ENCODE data around the gene CENPH.
"Not testable (repeated sequence)": the region's sequence is repeated elsewhere in the genome, so short reads cannot be mapped to it uniquely, and the experiment has no call there.

The CENPH gene

DNA sequence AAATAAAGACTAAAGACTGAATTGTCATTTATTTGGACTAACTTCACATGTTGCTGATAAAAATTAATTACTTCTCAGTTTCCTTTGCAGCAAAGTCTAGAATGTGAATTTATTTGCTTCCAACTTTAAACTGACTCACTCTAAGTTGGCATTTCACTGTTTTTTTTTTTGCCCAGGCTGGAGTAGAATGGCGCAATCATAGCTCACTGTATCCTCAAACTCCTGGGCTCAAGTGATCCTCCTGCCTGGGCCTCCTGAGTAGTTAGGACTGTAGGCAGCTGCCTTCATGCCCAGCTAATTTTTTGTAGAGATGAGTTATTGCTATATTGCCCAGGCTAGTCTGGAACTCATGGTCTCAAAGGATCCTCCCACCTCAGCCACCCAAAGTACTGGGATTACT lies 18.9 kb upstream of the CENPH start:
- peaks cover 5% of the 10 kb centered on the region; the same call in 1 of the 2 replicates for H3F3A ChIP-seq (ENCODE audit: insufficient read depth, low read length)
- H3K4me2 ChIP-seq (ENCODE audit: low read length): no peak overlapping the region
- no peak overlapping the region for H3K4me3 ChIP-seq (ENCODE audit: low read depth, low read length, poor library complexity, severe bottlenecking)
- no peaks in the 10 kb centered on the region for H3K9me2 ChIP-seq (ENCODE audit: low read depth, low read length)
- H3K36me3 ChIP-seq (ENCODE audit: insufficient read depth, low read length): peaks cover 76% of the 10 kb centered on the region
- peaks cover 16% of the 10 kb centered on the region; the same call in 1 of the 2 replicates for H3K79me2 ChIP-seq (ENCODE audit: insufficient read depth, low read length)
- no peaks in the 10 kb centered on the region for H3K9me3 ChIP-seq (ENCODE audit: low read length)
- no peaks in the 10 kb centered on the region for H3K27me3 ChIP-seq (ENCODE audit: insufficient read depth, low read length)
- no peak overlapping the region for H3K27ac ChIP-seq (ENCODE audit: low read depth, low read length, poor library complexity, severe bottlenecking)
- no peak overlapping the region for H2AFZ ChIP-seq (ENCODE audit: low read length)
- no peaks in the 10 kb centered on the region for H4K20me1 ChIP-seq (ENCODE audit: insufficient read depth, low read length)
- TF ChIP-seq EZH2 (IDR thresholded peaks at IDR 0.05; ENCODE audit: borderline replicate concordance, low read length): no peak
- TF ChIP-seq, protein P1, sequence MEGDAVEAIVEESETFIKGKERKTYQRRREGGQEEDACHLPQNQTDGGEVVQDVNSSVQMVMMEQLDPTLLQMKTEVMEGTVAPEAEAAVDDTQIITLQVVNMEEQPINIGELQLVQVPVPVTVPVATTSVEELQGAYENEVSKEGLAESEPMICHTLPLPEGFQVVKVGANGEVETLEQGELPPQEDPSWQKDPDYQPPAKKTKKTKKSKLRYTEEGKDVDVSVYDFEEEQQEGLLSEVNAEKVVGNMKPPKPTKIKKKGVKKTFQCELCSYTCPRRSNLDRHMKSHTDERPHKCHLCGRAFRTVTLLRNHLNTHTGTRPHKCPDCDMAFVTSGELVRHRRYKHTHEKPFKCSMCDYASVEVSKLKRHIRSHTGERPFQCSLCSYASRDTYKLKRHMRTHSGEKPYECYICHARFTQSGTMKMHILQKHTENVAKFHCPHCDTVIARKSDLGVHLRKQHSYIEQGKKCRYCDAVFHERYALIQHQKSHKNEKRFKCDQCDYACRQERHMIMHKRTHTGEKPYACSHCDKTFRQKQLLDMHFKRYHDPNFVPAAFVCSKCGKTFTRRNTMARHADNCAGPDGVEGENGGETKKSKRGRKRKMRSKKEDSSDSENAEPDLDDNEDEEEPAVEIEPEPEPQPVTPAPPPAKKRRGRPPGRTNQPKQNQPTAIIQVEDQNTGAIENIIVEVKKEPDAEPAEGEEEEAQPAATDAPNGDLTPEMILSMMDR (IDR thresholded peaks at IDR 0.05; ENCODE audit: low read length): no peak
- H3K9ac ChIP-seq (ENCODE audit: low read length): no peak overlapping the region
- peaks cover 27% of the 10 kb centered on the region for H3K4me1 ChIP-seq (ENCODE audit: insufficient read depth, low read length, severe bottlenecking)

GRCh38 chr5:69170969-69171368 lies 18.4 kb upstream of the CENPH start:
- H3K4me2 ChIP-seq (ENCODE audit: low read length): no peak overlapping the region

DNA sequence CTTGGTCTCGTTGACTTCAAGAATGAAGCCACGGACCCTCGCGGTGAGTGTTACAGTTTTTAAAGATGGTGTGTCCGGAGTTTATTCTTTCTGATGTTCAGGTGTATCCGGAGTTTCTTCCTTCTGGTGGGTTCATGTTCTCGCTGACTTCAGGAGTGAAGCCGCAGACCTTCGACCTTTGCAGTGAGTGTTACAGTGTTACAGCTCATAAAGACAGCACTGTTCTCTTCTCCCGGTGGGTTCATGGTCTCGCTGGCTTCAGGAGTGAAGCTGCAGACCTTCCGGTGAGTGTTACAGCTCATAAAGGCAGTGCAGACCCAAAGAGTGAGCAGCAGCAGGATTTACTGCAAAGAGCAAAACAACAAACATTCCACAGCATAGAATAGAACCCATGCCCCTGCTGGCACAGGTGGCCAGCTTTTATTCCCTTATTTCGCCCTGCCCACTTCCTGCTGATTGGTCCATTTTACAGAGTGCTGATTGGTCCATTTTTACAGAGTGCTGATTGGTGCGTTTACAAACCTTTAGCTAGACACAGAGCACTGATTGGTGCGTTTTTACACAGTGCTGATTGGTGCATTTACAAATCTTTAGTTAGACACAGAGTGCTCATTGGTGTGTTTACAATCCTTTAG lies 7.6 kb upstream of the CENPH start:
- H3K27me3 ChIP-seq (ENCODE audit: insufficient read depth, low read length); H4K20me1 ChIP-seq (ENCODE audit: insufficient read depth, low read length); H3K4me1 ChIP-seq (ENCODE audit: insufficient read depth, low read length, severe bottlenecking); H3K9me3 ChIP-seq (ENCODE audit: low read length); H3K79me2 ChIP-seq (ENCODE audit: insufficient read depth, low read length); H3K9ac ChIP-seq (ENCODE audit: low read length); H3K27ac ChIP-seq (ENCODE audit: low read depth, low read length, poor library complexity, severe bottlenecking); H3K4me2 ChIP-seq (ENCODE audit: low read length); H3K4me3 ChIP-seq (ENCODE audit: low read depth, low read length, poor library complexity, severe bottlenecking); H2AFZ ChIP-seq (ENCODE audit: low read length); H3K9me2 ChIP-seq (ENCODE audit: low read depth, low read length): not testable (repeated sequence)
- peaks cover 11% of the 10 kb centered on the region for H3F3A ChIP-seq (ENCODE audit: insufficient read depth, low read length)
- H3K36me3 ChIP-seq (ENCODE audit: insufficient read depth, low read length): peaks cover 19% of the 10 kb centered on the region

More at GRCh38 chr5:69170969-69171368, 18.4 kb upstream of the CENPH start:
- Histone ChIP-seq H3K4me3 (ENCODE audit: low read depth, low read length, poor library complexity, severe bottlenecking) (no peak overlapping the region), H2AFZ (ENCODE audit: low read length) (no peak overlapping the region), H3K9me3 (ENCODE audit: low read length) (no peaks in the 10 kb centered on the region), H3K79me2 (ENCODE audit: insufficient read depth, low read length) (peaks cover 16% of the 10 kb centered on the region; the same call in 1 of the 2 replicates), H3F3A (ENCODE audit: insufficient read depth, low read length) (peaks cover 5% of the 10 kb centered on the region; the same call in 1 of the 2 replicates), H3K4me1 (ENCODE audit: insufficient read depth, low read length, severe bottlenecking) (peaks cover 27% of the 10 kb centered on the region), H3K9me2 (ENCODE audit: low read depth, low read length) (no peaks in the 10 kb centered on the region), H3K27me3 (ENCODE audit: insufficient read depth, low read length) (no peaks in the 10 kb centered on the region), H4K20me1 (ENCODE audit: insufficient read depth, low read length) (no peaks in the 10 kb centered on the region), H3K36me3 (ENCODE audit: insufficient read depth, low read length) (peaks cover 79% of the 10 kb centered on the region), H3K9ac (ENCODE audit: low read length) (no peak overlapping the region), H3K27ac (ENCODE audit: low read depth, low read length, poor library complexity, severe bottlenecking) (no peak overlapping the region)
- TF ChIP-seq EZH2 (IDR thresholded peaks at IDR 0.05; ENCODE audit: borderline replicate concordance, low read length): no peak
- TF ChIP-seq, protein P1 (IDR thresholded peaks at IDR 0.05; ENCODE audit: low read length): no peak

GRCh38 chr5:69184621-69185020 lies 4.8 kb upstream of the CENPH start:
- H3K9me2 ChIP-seq (ENCODE audit: low read depth, low read length): no peaks in the 10 kb centered on the region
- peaks cover 8% of the 10 kb centered on the region for H3K4me1 ChIP-seq (ENCODE audit: insufficient read depth, low read length, severe bottlenecking)
- no peaks in the 10 kb centered on the region for H3K36me3 ChIP-seq (ENCODE audit: insufficient read depth, low read length)
- no peak overlapping the region for H3K4me2 ChIP-seq (ENCODE audit: low read length)
- no peaks in the 10 kb centered on the region for H4K20me1 ChIP-seq (ENCODE audit: insufficient read depth, low read length)
- H3K27me3 ChIP-seq (ENCODE audit: insufficient read depth, low read length): no peaks in the 10 kb centered on the region
- no peaks in the 10 kb centered on the region for H3F3A ChIP-seq (ENCODE audit: insufficient read depth, low read length)
- TF ChIP-seq EZH2 (IDR thresholded peaks at IDR 0.05; ENCODE audit: borderline replicate concordance, low read length): no peak
- TF ChIP-seq, protein P1 (IDR thresholded peaks at IDR 0.05; ENCODE audit: low read length): no peak
- H3K9ac ChIP-seq (ENCODE audit: low read length): no peak overlapping the region
- no peaks in the 10 kb centered on the region for H3K9me3 ChIP-seq (ENCODE audit: low read length)
- H3K4me3 ChIP-seq (ENCODE audit: low read depth, low read length, poor library complexity, severe bottlenecking): no peak overlapping the region
- no peak overlapping the region for H3K27ac ChIP-seq (ENCODE audit: low read depth, low read length, poor library complexity, severe bottlenecking)
- H2AFZ ChIP-seq (ENCODE audit: low read length): no peak overlapping the region
- H3K79me2 ChIP-seq (ENCODE audit: insufficient read depth, low read length): no peaks in the 10 kb centered on the region
